DLD1 (cell line): ENCODE results near the gene MYO7A.

Source experiments
- in situ Hi-C: cut with HindIII; loops from 2 replicates; pipeline ENCODE4 v1.10.0; 2017; ENCODE audit warnings: low sequenced_read_pairs

The MYO7A gene

GRCh38 chr11:77159937-77160495 lies 32.0 kb downstream of the MYO7A start:
- in situ Hi-C loops, result no loop called here

GRCh38 chr11:77163271-77163670 lies 35.2 kb downstream of the MYO7A start:
- in situ Hi-C loops, result no loop called here

GRCh38 chr11:77165066-77165465 lies 37.0 kb downstream of the MYO7A start:
- in situ Hi-C loops, result no loop called here

- in situ Hi-C loops, result no loop called here
Observed at GRCh38 chr11:77166021-77166420, 38.0 kb downstream of the MYO7A start.

GRCh38 chr11:77167111-77167626 lies 39.1 kb downstream of the MYO7A start:
- in situ Hi-C loops, result no loop called here

GRCh38 chr11:77167791-77168190 lies 39.7 kb downstream of the MYO7A start:
- in situ Hi-C loops, result no loop called here

GRCh38 chr11:77170107-77170506 lies 42.1 kb downstream of the MYO7A start:
- in situ Hi-C loops, result no loop called here

GRCh38 chr11:77171254-77171653 lies 43.2 kb downstream of the MYO7A start:
- in situ Hi-C loops, result no loop called here

- in situ Hi-C loops, result no loop called here
Observed at GRCh38 chr11:77171885-77172665, 44.0 kb downstream of the MYO7A start.

GRCh38 chr11:77172666-77172982 lies 44.6 kb downstream of the MYO7A start:
- in situ Hi-C loops, result no loop called here

GRCh38 chr11:77173494-77173893 lies 45.4 kb downstream of the MYO7A start:
- in situ Hi-C loops, result no loop called here

GRCh38 chr11:77174559-77174958 lies 46.5 kb downstream of the MYO7A start:
- in situ Hi-C loops, result no loop called here

GRCh38 chr11:77175021-77175842 lies 47.2 kb downstream of the MYO7A start:
- in situ Hi-C loops, result no loop called here

GRCh38 chr11:77175869-77176539 lies 48.0 kb downstream of the MYO7A start:
- in situ Hi-C loops, result no loop called here

- in situ Hi-C loops, result no loop called here
Observed at GRCh38 chr11:77176996-77177395, 49.0 kb downstream of the MYO7A start.

GRCh38 chr11:77178150-77178549 lies 50.1 kb downstream of the MYO7A start:
- in situ Hi-C loops, result no loop called here

GRCh38 chr11:77179048-77179447 lies 51.0 kb downstream of the MYO7A start:
- in situ Hi-C loops, result no loop called here

- in situ Hi-C loops, result no loop called here
Observed at GRCh38 chr11:77179681-77180080, 51.6 kb downstream of the MYO7A start.

- in situ Hi-C loops, result no loop called here
Observed at GRCh38 chr11:77180346-77180745, 52.3 kb downstream of the MYO7A start.

GRCh38 chr11:77181226-77181625 lies 53.2 kb downstream of the MYO7A start:
- in situ Hi-C loops, result no loop called here
